ENCODE measurements around the gene M6PR.
"Not testable (repeated sequence)": the region's sequence is repeated elsewhere in the genome, so short reads cannot be mapped to it uniquely, and the experiment has no call there.

Gene M6PR

GRCh38 chr12:8912914-8913313, 36.5 kb downstream of the M6PR start:
- DNase-seq (ENCODE audit: low read depth), result no peak

- no peak for DNase-seq (ENCODE audit: low read depth)
Observed at GRCh38 chr12:8911606-8912268, 37.7 kb downstream of the M6PR start.

GRCh38 chr12:8909752-8910151, 39.7 kb downstream of the M6PR start:
- no peak for DNase-seq (ENCODE audit: low read depth)

- no peak for DNase-seq (ENCODE audit: low read depth)
Observed at GRCh38 chr12:8907513-8907912, 41.9 kb downstream of the M6PR start.

- DNase-seq (ENCODE audit: low read depth), result no peak
Observed at GRCh38 chr12:8906266-8907180, 42.9 kb downstream of the M6PR start.

GRCh38 chr12:8905546-8905945, 43.9 kb downstream of the M6PR start:
- no peak for DNase-seq (ENCODE audit: low read depth)

- no peak for DNase-seq (ENCODE audit: low read depth)
Observed at GRCh38 chr12:8904665-8905064, 44.8 kb downstream of the M6PR start.

GRCh38 chr12:8903646-8904045, 45.8 kb downstream of the M6PR start:
- no peak for DNase-seq (ENCODE audit: low read depth)

- not testable (repeated sequence) for DNase-seq (ENCODE audit: low read depth)
Observed at GRCh38 chr12:8902703-8903102, 46.7 kb downstream of the M6PR start.

GRCh38 chr12:8899830-8900229, 49.6 kb downstream of the M6PR start:
- DNase-seq (ENCODE audit: low read depth), result no peak

- no peak for DNase-seq (ENCODE audit: low read depth)
Observed at GRCh38 chr12:8897081-8897480, 52.4 kb downstream of the M6PR start.

- no peak for DNase-seq (ENCODE audit: low read depth)
Observed at GRCh38 chr12:8894986-8895385, 54.5 kb downstream of the M6PR start.

- DNase-seq (ENCODE audit: low read depth), result no peak
Observed at GRCh38 chr12:8894378-8894777, 55.1 kb downstream of the M6PR start.

- no peak for DNase-seq (ENCODE audit: low read depth)
Observed at GRCh38 chr12:8891976-8892375, 57.5 kb downstream of the M6PR start.

All from activated T-helper 1 cell treated with Interleukin-2 at 50 U/mL for 16 hours (primary cell).